ENCODE data around the gene CERS6.
A peak's percentile ranks its signal among the peaks of the same experiment; 100 is the strongest.

DNA sequence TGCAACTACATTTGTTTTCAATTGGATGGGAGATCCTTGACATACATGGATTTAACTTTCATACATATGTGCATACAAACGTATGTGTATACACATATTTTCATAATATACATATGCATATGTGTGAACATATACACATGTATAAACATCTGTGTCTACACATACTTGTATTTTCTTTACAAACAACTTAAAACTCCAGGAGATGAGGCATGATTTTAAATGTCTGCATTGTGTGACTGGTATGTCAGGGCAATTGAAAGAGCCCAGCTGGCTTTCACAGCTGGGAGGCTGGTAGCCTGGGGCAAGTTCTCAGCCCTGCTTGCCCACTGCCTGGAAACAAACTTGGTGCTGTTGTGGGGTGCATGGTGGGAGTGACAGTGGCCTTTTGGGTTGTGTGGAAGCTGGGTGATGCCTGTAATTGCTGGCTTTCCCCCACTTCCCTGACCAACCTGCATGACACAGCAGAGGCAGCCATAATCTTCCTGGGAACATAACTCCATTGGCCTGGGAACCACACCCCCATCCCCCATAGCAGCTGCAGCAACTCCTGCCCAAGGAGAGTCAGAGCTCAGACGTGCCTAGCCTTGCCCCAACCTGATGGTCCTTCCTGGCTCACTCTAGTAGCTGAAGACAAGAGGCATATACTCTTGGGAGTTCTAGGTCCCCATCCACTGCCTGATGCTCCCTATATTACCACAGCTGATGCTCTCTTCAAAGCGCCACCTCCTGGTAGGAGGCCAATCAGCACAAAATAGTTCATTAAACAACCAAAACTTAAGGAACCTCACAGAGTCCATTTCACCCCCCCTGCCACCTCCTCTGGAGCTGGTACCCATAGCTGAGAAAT is 158.3 kb downstream of the CERS6 start:
- TF ChIP-seq CTCF (conservative IDR thresholded peaks at IDR 0.05 in 1 of 2, IDR thresholded peaks at IDR 0.05 in 1 of 2; ENCODE audit: extremely low read depth in 1 of 2, insufficient read depth in 1 of 2, low read depth in 1 of 2, low read length in 2 of 2) (peak; percentile 39 to 42), EZH2 (IDR thresholded peaks at IDR 0.05; ENCODE audit: borderline replicate concordance, low read length) (no peak)

All from mammary epithelial cell (primary cell).